GM12892 (cell line): ENCODE data around the gene NEK6.

Experiments
- DNase-seq: peaks from one replicate; pipeline ENCODE4 v3.0.0; 2011; ENCODE audit not compliant: insufficient read length
- FAIRE-seq: peaks from 2 replicates; lab custom pipeline; 2011; peaks lifted over from hg19 to GRCh38; lab: Jason Lieb, UNC
- POLR2A ChIP-seq: IDR thresholded peaks from 2 replicates; pipeline ENCODE4 v1.6.1; 2011; ENCODE audit warnings: low read depth, low read length, control low read depth
- POLR2AphosphoS5 ChIP-seq: IDR thresholded peaks from 2 replicates; pipeline ENCODE4 v1.6.1; 2011; ENCODE audit warnings: low read depth, low read length, control low read depth
- TAF1 ChIP-seq: IDR thresholded peaks from 2 replicates; pipeline ENCODE4 v1.6.1; 2011; ENCODE audit warnings: low read depth, mild to moderate bottlenecking, control low read depth, low read length, borderline replicate concordance

NEK6 gene

GRCh38 chr9:124388275-124389048 is 130.7 kb downstream of the NEK6 start:
- FAIRE-seq (no peak), DNase-seq (no peak)
- TF ChIP-seq TAF1 (no peak), POLR2A (no peak), POLR2AphosphoS5 (no peak)

GRCh38 chr9:124389146-124389939 is 131.6 kb downstream of the NEK6 start:
- TF ChIP-seq TAF1, result no peak
- TF ChIP-seq POLR2AphosphoS5, result no peak
- no peak for TF ChIP-seq POLR2A
- no peak for FAIRE-seq
- DNase-seq, result no peak

GRCh38 chr9:124390794-124391658 is 133.3 kb downstream of the NEK6 start:
- no peak for TF ChIP-seq TAF1
- TF ChIP-seq POLR2AphosphoS5, result no peak
- no peak for TF ChIP-seq POLR2A
- no peak for DNase-seq
- no peak for FAIRE-seq

- TF ChIP-seq TAF1, result no peak
- no peak for TF ChIP-seq POLR2AphosphoS5
- no peak for TF ChIP-seq POLR2A
- no peak for FAIRE-seq
Measured at GRCh38 chr9:124392254-124392870, 134.6 kb downstream of the NEK6 start.

GRCh38 chr9:124392871-124393460 is 135.2 kb downstream of the NEK6 start:
- FAIRE-seq, result no peak
- TF ChIP-seq TAF1 (no peak), POLR2A (no peak), POLR2AphosphoS5 (no peak)
- no peak for DNase-seq

More at GRCh38 chr9:124392254-124392870, 134.6 kb downstream of the NEK6 start:
- no peak for DNase-seq

- DNase-seq, result no peak
- TF ChIP-seq POLR2AphosphoS5 (no peak), TAF1 (no peak), POLR2A (no peak)
- FAIRE-seq, result no peak
Measured at GRCh38 chr9:124394167-124394566, 136.4 kb downstream of the NEK6 start.

- no peak for FAIRE-seq
- DNase-seq, result no peak
- TF ChIP-seq POLR2AphosphoS5 (no peak), POLR2A (no peak), TAF1 (no peak)
Measured at GRCh38 chr9:124394596-124394995, 136.8 kb downstream of the NEK6 start.

GRCh38 chr9:124395826-124396225 is 138.1 kb downstream of the NEK6 start:
- DNase-seq (no peak), FAIRE-seq (no peak)
- no peak for TF ChIP-seq POLR2A
- no peak for TF ChIP-seq TAF1
- TF ChIP-seq POLR2AphosphoS5, result no peak

GRCh38 chr9:124398191-124398935 is 140.6 kb downstream of the NEK6 start:
- DNase-seq (no peak), FAIRE-seq (no peak)
- TF ChIP-seq POLR2A (no peak), POLR2AphosphoS5 (no peak), TAF1 (no peak)
